ENCODE results near the gene SIGLEC9. TPM values are rescaled to one million over a fixed set of nuclear protein-coding genes. Genes with fewer than 3 reads are reported as not detected.

SIGLEC9 gene
- total and polyA plus RNA-seq, 2 of the 8 experiments (the other 6 are each of a cell fraction or from before 2014, with no cell fraction given) = not detected

- no peak for TF ChIP-seq SP4 (IDR thresholded peaks at IDR 0.05; ENCODE audit: low read length)
- no peak for TF ChIP-seq PHF8 (conservative IDR thresholded peaks at IDR 0.05; ENCODE audit: low read depth, low read length)
These were observed 26.2 kb upstream of the SIGLEC9 start (continued) for GRCh38 chr19:51098365-51099046.

Data from H1 (cell line).